ENCODE data around the gene DMBX1. TPM values are rescaled to one million over a fixed set of nuclear protein-coding genes. Genes with fewer than 3 reads are reported as not detected.

DMBX1 gene
- total and polyA plus RNA-seq, 2 of the 4 experiments (the other 2 are of a cell fraction): not detected

DNA sequence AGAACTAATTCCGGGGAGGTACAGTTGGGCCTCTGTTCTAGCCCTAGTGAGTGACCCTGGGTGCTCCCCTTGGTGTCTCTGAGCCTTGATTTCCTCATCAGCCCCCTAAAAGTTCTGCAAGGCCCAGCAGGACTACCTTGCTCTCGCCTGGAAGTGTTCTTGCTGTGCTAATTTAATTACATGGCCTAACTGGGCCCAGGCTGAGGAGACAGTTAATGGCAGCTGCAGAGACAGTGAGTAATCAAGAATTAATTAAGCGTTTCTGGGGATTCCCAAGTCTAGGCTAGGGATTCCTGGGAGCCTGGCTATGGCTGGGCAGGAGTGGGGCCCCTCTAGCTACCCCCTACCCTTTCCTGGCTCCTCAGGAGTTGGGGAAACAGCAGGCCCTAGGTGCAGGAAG lies 24.7 kb upstream of the DMBX1 start:
- intact Hi-C loops (cut with micrococcal nuclease) (no loop called here), dilution Hi-C loops (cut with HindIII; ENCODE audit: low sequenced_read_pairs, unreplicated experiment) (no loop called here), in situ Hi-C loops (cut with MboI; ENCODE audit: low sequenced_read_pairs) (no loop called here)
- Histone ChIP-seq H3K23ac (ENCODE audit: low read depth, low read length) (no peak overlapping the region), H2AK5ac (ENCODE audit: low read depth, low read length) (no peak overlapping the region), H3K4ac (ENCODE audit: low read depth, low read length) (no peak overlapping the region), H3K56ac (ENCODE audit: extremely low read depth, insufficient read depth, low read length) (no peak overlapping the region), H2BK120ac (ENCODE audit: low read depth, low read length) (no peak overlapping the region), H3K4me1 (ENCODE audit: control insufficient read depth, insufficient read depth, low read length) (no peaks in the 10 kb centered on the region; the same call in 1 of the 2 replicates), H3K27ac (ENCODE audit: insufficient read depth, low read length) (no peak overlapping the region), H3K27me3 (ENCODE audit: control insufficient read depth, insufficient read depth, low read length) (peaks cover 83% of the 10 kb centered on the region), H3K18ac (ENCODE audit: low read depth, low read length) (no peak overlapping the region), H3K9me3 (ENCODE audit: control insufficient read depth, insufficient read depth, low read length) (no peaks in the 10 kb centered on the region), H2BK15ac (ENCODE audit: low read depth, low read length) (no peak overlapping the region), H3K4me2 (ENCODE audit: low read depth, low read length) (no peak overlapping the region), H3K4me3 (ENCODE audit: insufficient read depth, low read depth, low read length) (no peak overlapping the region), H4K5ac (ENCODE audit: low read depth, low read length) (no peak overlapping the region), H4K20me1 (ENCODE audit: insufficient read depth, low read length) (peaks cover 3% of the 10 kb centered on the region; the same call in 1 of the 2 replicates), H3K36me3 (ENCODE audit: control insufficient read depth, insufficient read depth, low read length) (no peaks in the 10 kb centered on the region), H3K9me1 (ENCODE audit: insufficient read depth, low read length) (no peaks in the 10 kb centered on the region), H3K9ac (ENCODE audit: low read depth, low read length) (no peak overlapping the region), H4K91ac (ENCODE audit: insufficient read depth, low read depth, low read length) (no peak overlapping the region), H3K14ac (replicated peaks; ENCODE audit: low read depth, low read length) (no peak overlapping the region), H2BK20ac (ENCODE audit: low read depth, low read length) (no peak overlapping the region), H2BK5ac (ENCODE audit: low read depth, low read length, poor library complexity, severe bottlenecking) (no peak overlapping the region), H3K79me1 (ENCODE audit: low read depth in 1 of 2, low read length in 2 of 2) (no peaks in the 10 kb centered on the region), H2AK9ac (replicated peaks; ENCODE audit: low read depth, low read length, poor library complexity) (no peak overlapping the region), H2AFZ (replicated peaks; ENCODE audit: low read length, poor library complexity) (no peak overlapping the region), H4K8ac (ENCODE audit: low read depth in 2 of 2, low read length in 2 of 2) (no peak overlapping the region)
- no TSS peak for BruUV-seq (replicated peaks)
- ATAC-seq (ENCODE audit: low read depth) (no peak), DNase-seq (no peak)
- ChIA-PET POLR2A (ENCODE audit: unreplicated experiment) (no interaction called here), CTCF (no interaction called here)
- no CpG with 5 or more reads among the region's 3 CpGs for WGBS, 2 experiments (ENCODE audit: extremely low coverage in 2 of 2, insufficient read length in 1 of 2)
- TF ChIP-seq MAZ (IDR thresholded peaks at IDR 0.05; ENCODE audit: borderline replicate concordance, low read depth, low read length): no peak
- TF ChIP-seq, protein P1, sequence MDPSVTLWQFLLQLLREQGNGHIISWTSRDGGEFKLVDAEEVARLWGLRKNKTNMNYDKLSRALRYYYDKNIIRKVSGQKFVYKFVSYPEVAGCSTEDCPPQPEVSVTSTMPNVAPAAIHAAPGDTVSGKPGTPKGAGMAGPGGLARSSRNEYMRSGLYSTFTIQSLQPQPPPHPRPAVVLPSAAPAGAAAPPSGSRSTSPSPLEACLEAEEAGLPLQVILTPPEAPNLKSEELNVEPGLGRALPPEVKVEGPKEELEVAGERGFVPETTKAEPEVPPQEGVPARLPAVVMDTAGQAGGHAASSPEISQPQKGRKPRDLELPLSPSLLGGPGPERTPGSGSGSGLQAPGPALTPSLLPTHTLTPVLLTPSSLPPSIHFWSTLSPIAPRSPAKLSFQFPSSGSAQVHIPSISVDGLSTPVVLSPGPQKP (IDR thresholded peaks at IDR 0.05; ENCODE audit: borderline replicate concordance, low read depth, low read length): no peak
- TF ChIP-seq POLR2A (IDR thresholded peaks at IDR 0.05; ENCODE audit: low read depth, low read length): no peak
- no peak for TF ChIP-seq CTCF (conservative IDR thresholded peaks at IDR 0.05; ENCODE audit: low read depth, low read length)
- no peak for TF ChIP-seq RAD21 (IDR thresholded peaks at IDR 0.05; ENCODE audit: low read length)
- no peak for TF ChIP-seq MAFK (IDR thresholded peaks at IDR 0.05; ENCODE audit: low read depth, low read length)
- no peak for TF ChIP-seq CHD1 (IDR thresholded peaks at IDR 0.05; ENCODE audit: low read depth, low read length)
- TF ChIP-seq NFE2L2 (IDR thresholded peaks at IDR 0.05; ENCODE audit: low read depth, low read length): no peak
- TF ChIP-seq BHLHE40 (IDR thresholded peaks at IDR 0.05; ENCODE audit: low read depth, low read length): no peak
- no peak for TF ChIP-seq CEBPB (IDR thresholded peaks at IDR 0.05; ENCODE audit: low read depth, low read length)
- no peak for TF ChIP-seq FOS (IDR thresholded peaks at IDR 0.05; ENCODE audit: low read depth, low read length)
- TF ChIP-seq RCOR1 (IDR thresholded peaks at IDR 0.05; ENCODE audit: insufficient replicate concordance, low read length): no peak
